Fibroblast of mammary gland (primary cell): ENCODE measurements around the gene TEX29.

Experiments
- DNase-seq: peaks from one replicate; pipeline ENCODE4 v3.0.0-alpha.2; 2010; ENCODE audit warnings: low read depth
- H3K4me3 ChIP-seq: 2 replicates; pipeline ENCODE4 v1.5.1; 2011; ENCODE audit warnings: low read depth, mild to moderate bottlenecking, low read length, moderate library complexity; ENCODE audit not compliant: control insufficient read depth
- TF ChIP-seq, protein P1 (sequence below): conservative IDR thresholded peaks from 2 replicates; pipeline ENCODE4 v1.5.1; 2011; ENCODE audit warnings: low read depth, low read length, inconsistent platforms; ENCODE audit not compliant: control insufficient read depth, insufficient read depth

TEX29 gene

DNA sequence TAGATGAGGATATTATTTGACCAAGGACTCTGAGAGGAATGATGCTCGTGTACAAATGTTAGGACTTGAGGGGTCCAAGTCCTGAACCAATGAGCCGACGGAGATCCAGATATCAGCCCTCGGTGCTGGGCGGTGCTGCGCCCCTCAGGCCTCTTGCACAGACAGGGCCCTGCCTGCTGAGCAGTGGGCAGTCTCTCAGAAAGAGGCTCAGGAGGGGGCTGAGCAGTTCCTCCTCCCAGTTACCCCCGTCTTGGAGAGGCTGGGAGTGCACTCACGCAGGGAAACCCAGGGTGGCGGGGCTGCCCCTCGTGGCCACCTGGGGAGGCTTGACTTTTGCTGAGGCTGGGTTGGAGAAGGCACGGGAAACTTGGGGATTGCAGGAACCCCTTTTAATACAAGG, 18.4 kb downstream of the TEX29 start:
- TF ChIP-seq, protein P1, sequence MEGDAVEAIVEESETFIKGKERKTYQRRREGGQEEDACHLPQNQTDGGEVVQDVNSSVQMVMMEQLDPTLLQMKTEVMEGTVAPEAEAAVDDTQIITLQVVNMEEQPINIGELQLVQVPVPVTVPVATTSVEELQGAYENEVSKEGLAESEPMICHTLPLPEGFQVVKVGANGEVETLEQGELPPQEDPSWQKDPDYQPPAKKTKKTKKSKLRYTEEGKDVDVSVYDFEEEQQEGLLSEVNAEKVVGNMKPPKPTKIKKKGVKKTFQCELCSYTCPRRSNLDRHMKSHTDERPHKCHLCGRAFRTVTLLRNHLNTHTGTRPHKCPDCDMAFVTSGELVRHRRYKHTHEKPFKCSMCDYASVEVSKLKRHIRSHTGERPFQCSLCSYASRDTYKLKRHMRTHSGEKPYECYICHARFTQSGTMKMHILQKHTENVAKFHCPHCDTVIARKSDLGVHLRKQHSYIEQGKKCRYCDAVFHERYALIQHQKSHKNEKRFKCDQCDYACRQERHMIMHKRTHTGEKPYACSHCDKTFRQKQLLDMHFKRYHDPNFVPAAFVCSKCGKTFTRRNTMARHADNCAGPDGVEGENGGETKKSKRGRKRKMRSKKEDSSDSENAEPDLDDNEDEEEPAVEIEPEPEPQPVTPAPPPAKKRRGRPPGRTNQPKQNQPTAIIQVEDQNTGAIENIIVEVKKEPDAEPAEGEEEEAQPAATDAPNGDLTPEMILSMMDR = no peak
- H3K4me3 ChIP-seq = no peak overlapping the region
- DNase-seq = no peak

- no peak overlapping the region for H3K4me3 ChIP-seq
- TF ChIP-seq, protein P1 = no peak
- no peak for DNase-seq
Measured at GRCh38 chr13:111339366-111340143, 19.1 kb downstream of the TEX29 start.

DNA sequence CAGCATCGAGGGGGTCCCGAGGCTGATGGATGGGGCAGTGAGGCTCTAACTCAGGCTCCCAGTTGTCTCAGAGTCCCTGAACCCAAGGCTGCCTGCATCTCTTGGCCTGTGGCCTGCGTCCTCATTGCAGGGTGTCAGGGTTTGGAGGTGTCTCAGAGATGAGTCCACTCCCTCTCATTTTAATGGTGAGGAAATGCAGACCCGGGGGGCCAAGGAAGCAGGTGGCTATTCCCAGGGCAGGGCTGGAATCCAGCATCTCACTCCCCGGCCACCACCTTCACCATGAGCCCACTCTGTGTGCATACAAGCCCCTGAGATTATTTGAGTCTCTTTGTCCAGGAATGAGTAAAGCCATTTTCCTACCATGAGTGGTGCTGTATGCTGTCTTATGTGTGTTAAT, 21.4 kb downstream of the TEX29 start:
- no peak for DNase-seq
- TF ChIP-seq, protein P1 = no peak
- H3K4me3 ChIP-seq = no peak overlapping the region

GRCh38 chr13:111342721-111343120, 22.3 kb downstream of the TEX29 start:
- DNase-seq = no peak
- H3K4me3 ChIP-seq = no peak overlapping the region
- TF ChIP-seq, protein P1 = no peak

- no peak for DNase-seq
- H3K4me3 ChIP-seq = no peak overlapping the region
- TF ChIP-seq, protein P1 = no peak
Measured at GRCh38 chr13:111343186-111343805, 22.9 kb downstream of the TEX29 start.

DNA sequence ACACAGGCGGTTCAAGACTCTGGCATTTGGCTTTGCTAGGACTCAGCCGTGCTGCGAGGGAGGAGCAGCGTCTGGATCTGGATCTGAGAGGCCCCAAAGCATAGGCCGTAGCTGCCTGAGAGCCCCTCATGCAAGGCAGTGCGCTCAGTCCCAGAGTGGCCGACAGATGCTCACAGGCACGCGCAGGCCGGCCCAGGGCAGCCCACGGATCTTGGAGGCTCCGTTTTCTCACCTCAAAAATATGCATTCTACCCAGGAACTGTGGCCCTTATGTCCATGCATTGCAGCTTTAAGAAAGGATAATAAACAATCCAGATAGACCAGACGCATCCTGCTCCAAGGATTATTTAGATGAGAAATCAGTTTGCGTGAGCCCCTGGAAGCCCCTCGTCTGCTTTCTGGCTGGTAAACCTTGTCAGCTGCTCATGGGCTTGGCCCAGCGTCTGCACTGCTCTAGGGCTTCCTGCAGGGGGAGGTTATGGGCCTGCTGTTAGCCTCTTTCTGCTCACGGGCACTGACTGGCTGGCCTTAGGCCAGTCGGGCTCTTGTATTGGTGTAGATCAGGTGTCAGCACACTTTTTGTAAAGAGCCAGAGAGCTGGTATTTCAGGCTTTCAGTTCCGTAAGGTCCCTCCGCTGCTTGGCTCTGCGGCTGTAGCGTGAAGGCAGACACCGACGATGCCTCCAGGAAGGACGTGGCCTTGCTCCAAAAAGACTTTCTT, 24.2 kb downstream of the TEX29 start:
- H3K4me3 ChIP-seq = no peak overlapping the region
- DNase-seq = peak; percentile 27
- TF ChIP-seq, protein P1 = peak; percentile 38
